ENCODE results near the gene TMEM200C.

Gene TMEM200C

GRCh38 chr18:5903386-5903785 lies 8.1 kb upstream of the TMEM200C start:
- no peak for TF ChIP-seq CTCF (IDR thresholded peaks at IDR 0.05; ENCODE audit: low read depth, low read length)
- H3K4me3 ChIP-seq (ENCODE audit: low read depth, low read length) = no peak overlapping the region

GRCh38 chr18:5900262-5900661 lies 4.9 kb upstream of the TMEM200C start:
- TF ChIP-seq CTCF (IDR thresholded peaks at IDR 0.05; ENCODE audit: low read depth, low read length) = no peak
- H3K4me3 ChIP-seq (ENCODE audit: low read depth, low read length) = no peak overlapping the region

- no peak for TF ChIP-seq CTCF (IDR thresholded peaks at IDR 0.05; ENCODE audit: low read depth, low read length)
- H3K4me3 ChIP-seq (ENCODE audit: low read depth, low read length) = no peak overlapping the region
Observed at GRCh38 chr18:5899835-5900234, 4.5 kb upstream of the TMEM200C start.

GRCh38 chr18:5895876-5896740 lies 786 bp upstream of the TMEM200C start:
- H3K4me3 ChIP-seq (ENCODE audit: low read depth, low read length) = no peak overlapping the region

GRCh38 chr18:5894611-5895298 lies 567 bp downstream of the TMEM200C start:
- no peak overlapping the region for H3K4me3 ChIP-seq (ENCODE audit: low read depth, low read length)
- TF ChIP-seq CTCF (IDR thresholded peaks at IDR 0.05; ENCODE audit: low read depth, low read length) = no peak

More at GRCh38 chr18:5895876-5896740, 786 bp upstream of the TMEM200C start:
- no peak for TF ChIP-seq CTCF (IDR thresholded peaks at IDR 0.05; ENCODE audit: low read depth, low read length)

GRCh38 chr18:5893956-5894610 lies 1.2 kb downstream of the TMEM200C start:
- TF ChIP-seq CTCF (IDR thresholded peaks at IDR 0.05; ENCODE audit: low read depth, low read length) = no peak
- no peak overlapping the region for H3K4me3 ChIP-seq (ENCODE audit: low read depth, low read length)
